Thyroid gland (tissue), 4 donors: ENCODE data around the gene CHL1.

ENCODE experiments used
- CTCF ChIP-seq, 6 experiments: fragments of 200-600 bp in 3 of 6; fragments of 450-650 bp in 3 of 6; sonication (generic) in 3 of 6; IDR thresholded peaks; one replicate each; pipeline ENCODE4 v1.5.1; 2016 to 2019; ENCODE audit warnings: antibody characterized with exemption in 6 of 6, mild to moderate bottlenecking in 2 of 6, inconsistent platforms in 1 of 6, moderate library complexity in 1 of 6
- POLR2A ChIP-seq, 2 donors: fragments of 450-650 bp; IDR thresholded peaks; one replicate each; pipeline ENCODE4 v1.6.1; 2017; ENCODE audit warnings: antibody characterized with exemption in 2 of 2, mild to moderate bottlenecking in 2 of 2, moderate library complexity in 1 of 2

DNA sequence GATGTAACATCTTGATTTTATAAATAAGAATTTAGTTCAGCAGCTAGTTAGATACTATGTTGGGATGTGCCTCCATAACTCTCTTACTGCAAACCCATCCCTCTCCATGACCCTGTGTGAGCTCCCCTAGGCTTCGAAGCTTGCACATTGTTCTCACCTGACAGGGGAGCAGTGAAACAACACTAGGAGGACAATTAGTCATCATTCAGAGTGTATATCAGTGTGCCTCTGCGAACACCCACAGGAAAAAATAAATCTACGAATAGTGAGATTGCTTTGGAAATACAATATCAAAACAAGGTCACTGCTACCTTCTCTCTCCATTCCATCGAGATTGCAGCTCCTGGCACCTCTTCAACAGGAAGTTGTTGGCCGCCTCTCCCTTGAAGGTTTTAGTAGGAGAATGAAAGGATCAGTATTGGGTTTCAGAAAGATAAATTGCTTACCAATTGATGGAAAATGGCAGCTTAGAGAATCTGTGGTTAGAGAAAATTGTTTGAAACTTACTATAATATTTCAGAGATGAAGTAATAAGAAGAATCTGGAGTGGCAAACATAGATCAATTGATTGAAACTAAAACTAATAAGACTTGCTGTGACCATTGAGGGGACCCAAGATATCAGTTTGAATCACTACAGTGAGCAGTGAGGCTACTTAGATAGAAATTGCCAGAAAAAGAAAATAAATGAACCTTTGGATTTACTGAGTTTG lies 103.2 kb downstream of the CHL1 start:
- TF ChIP-seq CTCF (IDR thresholded peaks at IDR 0.05) (no peak), POLR2A (IDR thresholded peaks at IDR 0.05) (no peak)
